Measurements from ENCODE around the gene PDCD1. TPM values are rescaled to one million over a fixed set of nuclear protein-coding genes. Genes with fewer than 3 reads are reported as not detected.

PDCD1 gene
- total RNA-seq, 2 donors from 2014 or later = 0.38 TPM; not detected in 1

GRCh38 chr2:241869087-241869961, 10.6 kb upstream of the PDCD1 start, which contains the start of gene RTP5:
Gene RTP5 (plus strand): TSS chr2:241869729. CDS start chr2:241869757, 28 bp downstream.
- intact Hi-C loops (cut with DNase I) = no loop called here
- DNase-seq (ENCODE audit: low spot score) = no peak

- no peak for DNase-seq (ENCODE audit: low spot score)
- intact Hi-C loops (cut with DNase I) = no loop called here
These were observed 10.0 kb upstream of the PDCD1 start for GRCh38 chr2:241868661-241869081.

DNA sequence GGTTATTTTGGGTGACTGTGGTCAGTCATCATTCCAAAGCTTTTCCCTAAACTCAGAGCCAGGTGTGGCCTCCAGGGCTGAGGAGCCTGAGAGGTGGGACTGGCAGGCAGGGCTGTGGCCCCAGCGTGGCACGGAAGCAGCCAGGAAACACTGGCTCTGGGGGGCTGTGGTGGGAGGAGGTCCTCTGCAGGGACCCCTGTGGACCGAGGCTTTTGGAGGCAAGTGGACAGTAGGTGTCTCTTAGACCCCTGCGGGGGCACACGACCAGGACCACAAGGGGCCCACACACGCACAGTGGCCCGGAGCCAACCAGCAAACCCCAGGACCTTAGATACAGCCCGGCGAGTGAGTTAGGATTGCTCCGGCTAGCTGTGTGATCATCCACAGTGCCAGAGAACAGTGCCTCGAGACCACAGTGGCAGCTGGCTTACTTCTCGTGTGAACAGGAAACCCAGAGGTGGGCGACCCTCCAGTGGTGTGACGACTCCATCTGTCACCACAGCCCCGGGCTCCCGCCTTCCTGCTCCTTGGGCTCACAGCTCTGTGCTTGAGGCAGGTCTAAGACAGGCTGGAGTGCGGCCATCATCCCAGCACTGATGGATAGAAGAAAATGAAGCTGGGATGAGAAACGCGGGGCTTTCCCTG, 9.2 kb upstream of the PDCD1 start:
- DNase-seq (ENCODE audit: low spot score) = no peak
- intact Hi-C loops (cut with DNase I) = no loop called here

GRCh38 chr2:241866790-241867645, 8.3 kb upstream of the PDCD1 start:
- no peak for DNase-seq (ENCODE audit: low spot score)
- intact Hi-C loops (cut with DNase I) = no loop called here

DNA sequence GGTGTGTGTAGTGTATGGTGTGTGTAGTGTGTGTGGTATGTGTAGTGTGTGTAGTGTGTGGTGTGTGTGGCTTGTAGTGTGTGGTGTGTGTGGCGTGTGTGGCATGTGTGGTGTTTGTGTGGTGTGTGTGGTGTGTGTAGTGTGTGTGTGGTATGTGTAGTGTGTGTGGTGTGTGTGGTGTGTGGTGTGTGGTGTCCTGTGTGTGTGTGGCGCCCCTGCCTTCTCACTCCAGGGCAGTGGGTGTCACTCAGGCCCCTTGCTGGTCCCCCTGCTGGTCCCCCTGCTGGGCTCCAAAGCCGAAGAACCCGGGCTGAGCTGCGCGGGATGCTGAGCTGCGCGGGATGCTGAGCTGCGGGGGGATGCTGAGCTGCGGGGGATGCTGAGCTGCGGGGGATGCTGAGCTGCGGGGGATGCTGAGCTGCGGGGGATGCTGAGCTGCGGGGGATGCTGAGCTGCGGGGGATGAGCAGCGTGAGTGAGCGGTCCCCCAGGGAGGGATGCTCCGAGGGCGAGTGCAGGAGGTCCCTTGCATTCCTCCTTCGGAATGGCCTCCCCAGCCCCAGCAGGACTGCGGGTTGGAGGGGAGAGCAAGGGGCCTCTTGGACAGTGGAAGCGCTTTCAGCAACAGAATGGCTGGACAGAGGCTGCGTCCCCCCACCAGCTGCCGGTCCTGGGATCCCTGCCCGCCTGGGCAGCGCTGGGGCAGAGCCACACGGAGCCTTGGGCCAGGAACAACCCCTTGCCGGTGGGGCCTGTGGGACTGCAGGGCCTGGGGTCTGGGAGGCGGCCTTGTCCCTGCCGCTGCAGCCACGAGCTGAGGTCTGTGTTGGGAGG, 7.5 kb upstream of the PDCD1 start:
- no peak for DNase-seq (ENCODE audit: low spot score)
- intact Hi-C loops (cut with DNase I) = no loop called here

DNA sequence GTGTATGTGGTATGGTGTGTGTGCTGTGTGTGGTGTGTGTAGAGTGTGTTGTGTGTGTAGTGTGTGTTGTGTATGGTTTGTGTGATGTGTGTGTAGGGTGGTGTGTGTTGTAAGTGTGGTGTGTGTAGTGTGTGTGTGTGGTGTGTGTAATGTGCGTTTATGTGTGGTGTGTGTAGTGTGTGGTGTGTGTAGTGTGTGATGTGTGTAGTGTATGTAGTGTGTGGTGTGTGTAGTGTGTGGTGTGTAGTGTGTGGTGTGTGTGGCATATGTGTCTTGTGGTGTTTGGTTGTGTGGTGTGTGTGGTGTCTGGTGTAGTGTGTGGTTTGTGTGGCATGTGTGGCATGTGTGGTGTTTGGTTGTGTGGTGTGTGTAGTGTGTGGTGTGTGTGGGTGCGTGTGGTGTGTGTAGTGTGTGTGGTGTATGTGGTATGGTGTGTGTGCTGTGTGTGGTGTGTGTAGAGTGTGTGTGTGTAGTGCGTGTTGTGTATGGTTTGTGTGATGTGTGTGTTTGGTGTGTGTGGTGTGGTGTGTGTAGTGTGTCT, 6.8 kb upstream of the PDCD1 start:
- intact Hi-C loops (cut with DNase I) = no loop called here
- no peak for DNase-seq (ENCODE audit: low spot score)

GRCh38 chr2:241864850-241865213, 6.1 kb upstream of the PDCD1 start:
- intact Hi-C loops (cut with DNase I) = no loop called here
- DNase-seq (ENCODE audit: low spot score) = no peak

DNA sequence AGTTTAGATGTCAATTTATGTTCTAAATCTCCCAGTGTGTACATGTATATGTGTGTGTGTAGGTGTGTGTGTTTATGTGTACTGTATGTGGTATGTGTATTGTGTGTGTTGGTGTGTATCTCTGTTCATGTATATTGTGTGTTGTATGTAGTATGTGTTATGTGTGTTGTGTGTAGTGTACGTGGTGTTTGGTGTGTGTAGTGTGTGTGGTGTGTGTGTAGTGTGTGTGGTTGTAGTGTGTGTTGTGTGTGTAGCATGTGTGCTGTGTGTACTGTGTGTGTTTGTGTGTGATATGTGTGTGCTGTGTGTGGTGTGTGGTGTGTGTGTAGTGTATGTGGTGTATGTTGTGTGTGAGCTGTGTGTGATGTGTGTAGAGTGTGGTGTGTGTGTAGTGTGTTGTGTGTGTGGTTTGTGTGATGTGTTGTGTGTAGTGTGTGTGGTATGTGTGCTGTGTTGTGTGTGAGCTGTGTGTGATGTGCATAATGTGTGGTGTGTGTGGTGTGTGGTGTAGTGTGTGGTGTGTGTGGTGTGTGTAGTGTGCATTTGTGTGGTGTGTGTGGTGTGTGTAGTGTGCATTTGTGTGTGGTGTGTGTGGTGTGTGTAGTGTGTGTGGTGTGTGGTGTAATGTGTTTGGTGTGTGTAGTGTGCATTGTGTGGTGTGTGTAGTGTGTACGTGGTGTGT, 5.6 kb upstream of the PDCD1 start:
- DNase-seq (ENCODE audit: low spot score) = no peak
- intact Hi-C loops (cut with DNase I) = no loop called here

DNA sequence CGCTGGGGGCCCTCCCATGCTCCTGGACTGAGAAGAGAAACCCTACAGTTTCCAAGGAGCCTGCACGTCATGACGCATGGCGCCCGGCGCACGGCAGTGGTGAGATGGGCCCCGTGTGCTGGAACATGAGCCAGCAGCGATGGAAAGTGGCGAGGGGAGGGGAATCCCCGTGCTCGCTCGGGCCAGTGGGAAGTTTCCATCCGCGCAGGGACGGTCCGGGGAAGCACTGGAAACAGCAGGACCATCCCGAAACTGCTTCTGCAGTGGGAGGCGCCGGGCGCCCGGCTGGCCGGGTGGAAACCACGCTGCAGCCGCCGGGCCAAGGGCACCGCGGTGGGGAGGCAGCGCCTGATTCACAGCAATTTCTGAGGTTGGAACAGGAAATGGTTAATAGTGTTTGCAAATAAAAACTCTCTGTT, 4.9 kb upstream of the PDCD1 start:
- DNase-seq (ENCODE audit: low spot score) = no peak
- intact Hi-C loops (cut with DNase I) = no loop called here

DNA sequence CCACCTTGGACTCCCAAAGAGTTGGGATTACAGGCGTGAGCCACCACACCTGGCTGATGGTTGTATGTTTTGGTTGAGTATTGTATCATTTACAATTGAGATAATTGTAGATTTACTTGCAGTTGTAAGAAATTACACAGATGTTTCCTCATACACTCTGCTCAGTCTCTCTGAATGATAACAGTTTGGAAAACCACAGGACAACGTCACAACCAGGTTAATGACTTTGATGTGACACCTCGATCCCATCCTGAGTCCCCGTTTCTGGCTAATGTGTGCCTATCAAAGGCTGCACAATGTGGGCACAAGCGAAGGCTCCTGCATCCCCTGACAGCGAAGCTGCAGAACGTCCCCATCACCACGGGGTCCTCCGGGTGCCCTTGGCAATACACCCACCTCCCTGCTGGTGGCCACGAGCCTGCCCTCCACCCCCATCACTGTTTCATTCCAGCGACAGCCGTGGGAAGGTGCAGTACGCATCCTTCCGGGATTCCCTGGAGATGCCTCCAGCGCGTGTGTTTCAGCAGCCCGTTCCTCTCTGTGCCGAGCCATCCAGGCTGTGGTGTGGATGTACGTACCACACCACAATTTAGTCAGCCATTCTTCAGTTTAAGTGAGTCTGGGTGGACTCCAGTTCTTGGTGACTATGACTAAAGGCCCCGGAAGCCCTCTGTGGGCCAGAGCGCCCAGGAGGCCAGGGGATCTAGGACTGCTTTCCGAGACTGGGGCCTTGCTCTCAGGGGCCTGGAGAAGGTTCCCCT, 4.3 kb upstream of the PDCD1 start:
- no peak for DNase-seq (ENCODE audit: low spot score)
- intact Hi-C loops (cut with DNase I) = no loop called here

- intact Hi-C loops (cut with DNase I) = no loop called here
- DNase-seq (ENCODE audit: low spot score) = peak; percentile 55
These were observed 3.4 kb upstream of the PDCD1 start for GRCh38 chr2:241862093-241862492.

DNA sequence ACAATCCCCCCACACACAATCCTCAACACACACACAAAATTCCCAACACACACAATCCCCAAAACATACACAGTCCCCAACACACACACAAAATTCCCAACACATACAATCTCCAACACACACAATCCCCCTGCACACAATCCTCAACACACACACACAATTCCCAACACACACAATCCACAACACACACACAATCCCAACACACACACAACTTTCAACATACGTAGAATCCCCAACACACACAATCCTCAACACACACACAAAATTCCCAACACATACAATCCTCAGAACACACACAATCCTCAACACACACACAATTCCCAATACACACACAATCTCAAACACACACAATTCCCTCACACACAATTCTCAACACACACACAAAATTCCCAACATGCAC, 2.6 kb upstream of the PDCD1 start:
- no peak for DNase-seq (ENCODE audit: low spot score)
- intact Hi-C loops (cut with DNase I) = no loop called here

DNA sequence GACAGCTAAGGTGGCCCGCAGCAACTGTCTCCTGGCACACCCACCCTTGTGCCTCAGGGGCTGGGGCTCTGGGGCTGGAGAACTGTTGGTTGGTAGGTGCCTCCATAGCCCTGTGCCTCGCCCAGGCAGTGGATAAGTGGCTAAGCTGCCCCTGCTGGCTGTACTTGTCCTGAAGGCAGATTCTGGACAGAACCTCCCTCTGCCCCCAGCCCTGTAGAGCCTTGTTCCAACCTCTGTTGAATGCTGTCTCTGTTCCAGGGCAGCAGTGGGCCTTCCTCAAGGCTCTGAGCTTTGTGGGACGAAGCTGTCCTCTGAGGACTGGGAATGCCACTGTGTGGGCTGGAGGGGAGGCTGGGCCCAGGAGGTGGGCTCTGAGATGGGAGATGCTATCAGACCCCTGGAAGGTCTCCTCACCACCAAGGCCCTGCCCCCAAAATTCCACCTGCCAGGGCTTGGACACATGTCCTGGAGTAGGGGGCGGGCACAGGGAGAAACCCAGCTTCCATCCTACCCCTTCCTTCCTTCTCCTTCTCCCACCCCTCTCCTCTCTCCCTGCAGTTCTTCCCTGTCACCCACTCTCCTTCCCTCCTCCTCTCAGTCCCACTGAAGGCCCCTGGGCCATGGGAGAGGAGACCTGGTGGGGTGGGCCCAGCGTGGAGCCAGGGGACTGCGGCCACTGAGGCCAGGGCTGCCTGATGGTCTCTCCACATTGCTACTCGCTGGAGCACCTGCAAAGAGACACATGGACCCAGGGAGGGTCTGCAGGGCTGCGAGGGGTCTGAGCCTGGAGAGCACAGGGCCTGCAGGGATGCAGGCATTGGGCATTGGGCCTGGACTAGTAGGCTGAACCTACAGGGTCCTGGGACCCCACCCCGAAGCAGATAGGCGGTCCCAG, 1.7 kb upstream of the PDCD1 start:
- peak; percentile 78 for DNase-seq (ENCODE audit: low spot score)
- intact Hi-C loops (cut with DNase I) = no loop called here

GRCh38 chr2:241859436-241860183, 916 bp upstream of the PDCD1 start:
- intact Hi-C loops (cut with DNase I) = no loop called here
- peak; percentile 95 for DNase-seq (ENCODE audit: low spot score)

DNA sequence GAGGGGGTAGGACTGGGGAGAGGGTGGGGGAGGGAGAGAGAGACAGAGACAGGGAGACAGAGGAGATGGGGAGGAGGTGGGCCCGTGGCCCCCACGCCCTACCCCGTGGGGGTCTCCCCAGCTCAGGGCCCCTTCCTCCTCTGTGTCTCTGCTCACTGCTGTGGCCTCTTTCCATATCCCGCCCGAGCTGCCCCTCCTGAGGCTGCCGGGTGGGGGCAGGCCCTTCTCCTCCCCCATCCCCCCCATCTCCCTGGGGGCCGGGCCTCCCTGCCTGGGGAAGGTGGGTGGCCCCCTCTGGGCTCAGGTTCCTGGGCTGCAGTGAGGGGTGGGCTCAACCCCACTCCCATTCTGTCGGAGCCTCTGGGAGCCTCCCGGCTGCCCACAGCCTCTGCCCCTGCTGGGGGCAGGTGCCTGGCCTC, 332 bp upstream of the PDCD1 start:
- intact Hi-C loops (cut with DNase I) = no loop called here
- no peak for DNase-seq (ENCODE audit: low spot score)

DNA sequence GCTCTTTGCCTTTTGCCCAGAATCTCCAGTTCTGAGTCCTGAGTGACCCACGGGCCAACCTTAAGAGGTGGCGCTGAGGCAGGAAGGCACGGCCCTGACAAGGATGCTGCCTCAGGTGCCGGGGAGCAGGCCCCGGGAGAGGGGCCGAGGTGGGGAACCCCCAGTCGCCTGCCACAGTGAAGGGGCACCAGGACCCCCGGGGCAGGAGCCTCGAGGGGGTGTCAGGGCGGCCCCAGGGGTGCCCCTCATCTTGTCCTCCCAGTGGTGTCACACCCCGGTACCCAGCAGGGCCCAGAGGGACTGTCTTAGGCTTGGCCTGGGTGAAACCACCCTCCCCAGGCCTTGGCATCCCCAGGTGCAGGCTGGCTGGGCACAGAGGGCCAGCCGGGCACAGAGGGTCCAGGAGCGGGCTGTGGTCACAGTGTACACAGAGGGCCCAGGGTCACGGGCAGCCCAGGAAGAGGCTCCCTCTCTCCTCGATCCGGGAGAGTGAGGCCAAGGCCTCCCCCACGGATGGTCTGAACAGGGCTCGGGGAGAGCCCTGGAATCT, 1.0 kb downstream of the PDCD1 start:
- DNase-seq (ENCODE audit: low spot score) = peak; percentile 54

More for the DNA sequence above, 1.0 kb downstream of the PDCD1 start:
- intact Hi-C loops (cut with DNase I) = no loop called here
